Right atrium auricular region (tissue), 2 donors: ENCODE measurements around the gene EGFL7. TPM values are rescaled to one million over a fixed set of nuclear protein-coding genes. Genes with fewer than 3 reads are reported as not detected.

Experiments used
- DNase-seq: peaks from one replicate; pipeline ENCODE4 v3.0.0-alpha.2; 2019; ENCODE audit warnings: low spot score
- H3K27ac ChIP-seq, 2 donors: fragments of 200-600 bp; sonication (generic); 1 replicate in 1 of 2; 2 replicates in 1 of 2; pipeline ENCODE4 v1.5.1; 2016 to 2019
- H3K27me3 ChIP-seq, 2 donors: fragments of 200-600 bp; sonication (generic); one replicate each; pipeline versions ENCODE4 v1.5.1 to v1.6.0; 2017 to 2019
- H3K36me3 ChIP-seq: fragments of 200-600 bp; sonication (generic); one replicate; pipeline ENCODE4 v1.5.1; 2016
- H3K4me1 ChIP-seq, 2 donors: fragments of 200-600 bp; sonication (generic); one replicate each; pipeline versions ENCODE4 v1.5.1 to v1.6.0; 2017 to 2019
- H3K4me3 ChIP-seq, 2 donors: fragments of 200-600 bp; sonication (generic); 1 replicate in 1 of 2; 2 replicates in 1 of 2; pipeline ENCODE4 v1.5.1; 2017 to 2019; ENCODE audit warnings: mild to moderate bottlenecking in 1 of 2, moderate library complexity in 1 of 2
- H3K9me3 ChIP-seq, 2 donors: fragments of 200-600 bp; sonication (generic); one replicate each; pipeline ENCODE4 v1.5.1; 2019
- CTCF ChIP-seq, 2 donors: fragments of 200-600 bp; sonication (generic); IDR thresholded peaks; one replicate each; pipeline ENCODE4 v1.5.1; 2019; ENCODE audit warnings: antibody characterized with exemption in 2 of 2
- total RNA-seq, 2 donors: library from RNA; depleted of rRNA; stranded (reverse); fragments of >200 nt; gene quantifications; one replicate each; pipeline ENCODE4 v1.1.0, GENCODE V29; 2016

The EGFL7 gene
- total RNA-seq, 2 donors from 2014 or later, result 114 to 120 TPM

- no peak for TF ChIP-seq CTCF (IDR thresholded peaks at IDR 0.05)
- no peak for DNase-seq
- Histone ChIP-seq H3K27me3 (no peaks in the 10 kb centered on the region), H3K36me3 (no peaks in the 10 kb centered on the region), H3K27ac (peak overlapping the region; percentile 84 to 95), H3K4me3 (no peak overlapping the region), H3K9me3 (no peaks in the 10 kb centered on the region), H3K4me1 (peaks cover 0 to 63% of the 10 kb centered on the region in 2 donors)
Observed at GRCh38 chr9:136691316-136692184, 28.8 kb downstream of the EGFL7 start.

GRCh38 chr9:136692185-136693134 is 29.7 kb downstream of the EGFL7 start:
- Histone ChIP-seq H3K27ac (peak overlapping the region in 1 of 2 donors; percentile 84), H3K36me3 (no peaks in the 10 kb centered on the region), H3K4me1 (peaks cover 0 to 62% of the 10 kb centered on the region in 2 donors), H3K27me3 (no peaks in the 10 kb centered on the region), H3K9me3 (no peaks in the 10 kb centered on the region), H3K4me3 (no peak overlapping the region)
- DNase-seq, result no peak
- TF ChIP-seq CTCF (IDR thresholded peaks at IDR 0.05), result no peak

- no peaks in the 10 kb centered on the region for H3K9me3 ChIP-seq
- no peak overlapping the region for H3K4me3 ChIP-seq
- DNase-seq, result no peak
- H3K27ac ChIP-seq, result peak overlapping the region in 1 of 2 donors; percentile 8
- no peaks in the 10 kb centered on the region for H3K36me3 ChIP-seq
- peaks cover 0 to 56% of the 10 kb centered on the region in 2 donors for H3K4me1 ChIP-seq
- no peak for TF ChIP-seq CTCF (IDR thresholded peaks at IDR 0.05)
- no peaks in the 10 kb centered on the region for H3K27me3 ChIP-seq
Observed at GRCh38 chr9:136693135-136693489, 30.4 kb downstream of the EGFL7 start.

GRCh38 chr9:136693490-136694162 is 30.9 kb downstream of the EGFL7 start:
- no peak for DNase-seq
- Histone ChIP-seq H3K36me3 (no peaks in the 10 kb centered on the region), H3K27me3 (no peaks in the 10 kb centered on the region), H3K4me1 (peaks cover 0 to 50% of the 10 kb centered on the region in 2 donors), H3K27ac (peak overlapping the region in 1 of 2 donors; percentile 8), H3K4me3 (no peak overlapping the region), H3K9me3 (no peaks in the 10 kb centered on the region)
- no peak for TF ChIP-seq CTCF (IDR thresholded peaks at IDR 0.05)

- no peaks in the 10 kb centered on the region for H3K9me3 ChIP-seq
- peaks cover 0 to 43% of the 10 kb centered on the region in 2 donors for H3K4me1 ChIP-seq
- DNase-seq, result no peak
- H3K36me3 ChIP-seq, result no peaks in the 10 kb centered on the region
- H3K27ac ChIP-seq, result no peak overlapping the region
- peak; percentile 88 to 90 for TF ChIP-seq CTCF (IDR thresholded peaks at IDR 0.05)
- H3K4me3 ChIP-seq, result no peak overlapping the region
- no peaks in the 10 kb centered on the region for H3K27me3 ChIP-seq
Observed at GRCh38 chr9:136694163-136694871, 31.6 kb downstream of the EGFL7 start.
